LoVo (cell line): ENCODE data around the gene PDS5B.

Source experiments
- DNase-seq: peaks from one replicate; pipeline ENCODE4 v3.0.0-alpha.2; 2016; ENCODE audit warnings: low spot score

PDS5B gene

GRCh38 chr13:32592082-32592481 is 5.8 kb downstream of the PDS5B start:
- no peak for DNase-seq

DNA sequence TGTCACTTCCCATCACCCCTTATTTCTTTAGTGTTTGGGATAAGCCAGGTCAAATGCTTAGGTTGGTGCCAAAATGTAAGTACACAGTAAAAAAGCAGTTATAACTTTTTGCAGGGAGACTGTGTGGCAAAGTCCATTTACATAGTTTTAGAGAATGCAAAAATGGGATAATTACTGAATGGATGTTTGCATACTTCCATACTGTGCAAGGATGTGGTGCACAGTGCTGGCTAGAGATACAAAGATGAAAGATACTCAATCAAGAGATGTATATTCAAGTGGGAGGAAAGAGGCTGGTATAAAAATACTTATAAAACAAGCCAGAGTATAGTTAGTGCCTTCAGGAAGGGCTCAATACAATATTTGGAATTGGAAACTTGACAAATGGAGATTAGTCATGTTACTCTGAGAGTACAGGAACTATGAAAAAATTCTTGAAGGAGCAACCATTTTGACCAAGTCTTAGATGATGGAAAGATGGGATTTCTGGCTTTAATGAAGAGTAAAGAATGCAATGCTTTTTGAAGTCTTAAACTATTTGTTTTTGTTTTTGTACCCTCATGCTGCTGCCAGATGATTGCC is 8.0 kb downstream of the PDS5B start:
- no peak for DNase-seq

DNA sequence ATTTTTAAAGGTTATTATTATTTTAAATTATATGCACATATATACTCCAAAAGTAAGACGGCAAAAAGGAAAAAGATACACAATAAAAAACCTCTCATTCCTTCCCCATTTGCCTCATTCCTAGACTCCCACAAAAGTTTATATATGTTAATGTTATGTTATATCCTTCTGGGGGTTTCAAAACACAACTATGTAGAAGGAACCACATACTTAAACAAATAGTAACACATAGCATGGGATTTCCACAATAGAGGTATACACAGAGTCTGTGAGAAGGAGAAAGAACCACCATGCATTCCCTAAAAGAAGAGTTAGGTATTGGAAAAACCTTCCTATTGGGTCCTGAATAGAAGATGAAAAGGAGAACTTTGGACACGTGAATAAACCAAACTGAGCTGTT is 9.1 kb downstream of the PDS5B start:
- DNase-seq = no peak

GRCh38 chr13:32600890-32601289 is 14.6 kb downstream of the PDS5B start:
- no peak for DNase-seq

GRCh38 chr13:32609428-32609827 is 23.2 kb downstream of the PDS5B start:
- DNase-seq = no peak

DNA sequence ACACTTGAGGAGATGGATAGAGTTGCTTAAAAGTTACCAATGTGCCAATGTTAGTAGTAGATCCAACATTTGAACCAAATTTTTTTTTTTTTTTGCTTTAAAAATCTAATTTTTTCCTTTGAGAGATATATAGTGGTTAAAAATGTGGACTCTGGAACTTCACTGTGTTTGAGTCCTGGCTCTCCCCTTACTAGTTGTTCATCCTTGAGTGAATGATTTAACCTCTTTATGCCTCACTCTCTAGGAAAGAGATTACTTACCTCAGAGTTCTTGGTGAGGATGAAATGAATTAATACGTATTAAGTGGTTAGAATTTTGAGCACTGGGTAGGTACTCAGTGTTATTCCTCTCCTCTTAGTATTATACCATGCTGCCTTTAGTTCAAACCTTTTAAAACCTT is 24.3 kb downstream of the PDS5B start:
- DNase-seq = no peak

- DNase-seq = no peak
Observed at GRCh38 chr13:32610977-32611376, 24.7 kb downstream of the PDS5B start.

- no peak for DNase-seq
Observed at GRCh38 chr13:32616883-32617511, 30.7 kb downstream of the PDS5B start.

DNA sequence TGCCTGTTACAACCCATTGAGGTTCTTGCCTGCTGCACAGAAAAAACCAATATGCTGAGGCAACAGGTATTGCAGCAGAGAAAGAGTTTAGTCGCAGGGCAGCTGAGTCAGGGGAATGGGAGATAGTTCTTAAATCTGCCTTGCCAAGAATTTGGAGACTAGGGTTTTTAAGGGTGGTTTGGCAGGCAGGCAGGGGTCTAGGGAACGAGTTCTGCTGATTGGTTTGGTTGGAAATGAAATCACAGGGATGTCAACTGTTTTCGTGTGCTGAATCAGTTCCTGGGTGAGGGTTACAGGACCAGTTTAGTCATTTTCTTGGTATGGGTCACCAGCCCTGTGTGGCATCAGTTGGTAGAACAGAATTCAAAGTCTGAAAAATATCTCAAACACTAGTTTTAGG is 36.6 kb downstream of the PDS5B start:
- DNase-seq = no peak

DNA sequence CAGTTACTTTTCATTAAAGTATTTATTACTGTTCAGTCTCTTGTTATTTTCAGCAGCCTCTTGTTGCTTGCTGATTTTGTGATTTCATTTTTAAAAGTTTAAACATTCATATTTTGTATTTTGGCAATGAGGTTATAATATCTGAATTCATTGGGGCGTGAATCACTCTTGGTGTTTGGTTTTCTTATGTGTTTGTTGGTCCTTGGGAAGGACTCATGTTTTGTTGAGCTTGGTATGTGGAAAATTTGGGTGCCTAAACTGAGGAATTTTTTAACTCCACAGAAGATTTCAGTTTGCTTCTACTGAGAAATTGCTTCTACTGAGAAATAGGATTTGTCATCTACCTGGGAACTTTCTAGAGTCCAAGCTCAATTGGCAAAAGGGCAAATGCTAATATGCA is 38.2 kb downstream of the PDS5B start:
- DNase-seq = no peak

DNA sequence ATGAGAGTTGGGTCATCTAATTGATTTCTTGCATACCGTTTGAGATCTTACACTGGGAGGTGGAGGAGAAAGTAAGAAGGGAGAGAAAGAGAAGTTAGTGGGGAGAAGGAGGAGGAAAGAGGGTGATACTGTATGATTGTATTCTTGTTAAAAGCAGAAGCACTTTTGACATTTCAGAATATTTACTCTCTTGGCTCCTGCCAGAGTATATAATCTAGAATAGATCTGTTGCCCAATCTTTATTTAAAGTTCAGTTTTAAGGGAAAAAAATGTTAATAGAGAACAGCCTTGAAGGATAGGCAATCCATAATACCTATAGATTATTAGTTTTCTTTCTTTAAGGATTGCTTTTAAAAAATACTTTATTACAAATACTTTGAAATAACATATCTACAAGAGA is 41.5 kb downstream of the PDS5B start:
- DNase-seq = no peak

DNA sequence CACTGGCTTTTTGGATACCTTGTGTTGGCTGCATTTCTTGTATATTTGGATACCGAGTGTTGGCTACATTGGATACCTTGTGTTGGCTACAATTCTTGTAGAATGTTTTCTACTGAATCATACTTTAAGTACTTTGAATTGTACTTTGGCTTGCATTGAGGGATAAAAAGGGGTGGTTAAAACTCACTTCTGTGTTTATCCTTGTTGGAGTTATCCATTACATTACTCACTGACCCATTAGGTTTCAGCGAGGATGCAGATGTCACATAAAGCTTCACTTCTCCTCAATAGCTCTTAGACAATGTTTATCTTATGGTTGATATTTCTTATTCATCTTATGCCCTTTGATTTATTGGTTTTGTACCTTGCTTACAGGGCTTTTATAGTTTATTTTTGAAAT is 43.1 kb downstream of the PDS5B start:
- DNase-seq = no peak

DNA sequence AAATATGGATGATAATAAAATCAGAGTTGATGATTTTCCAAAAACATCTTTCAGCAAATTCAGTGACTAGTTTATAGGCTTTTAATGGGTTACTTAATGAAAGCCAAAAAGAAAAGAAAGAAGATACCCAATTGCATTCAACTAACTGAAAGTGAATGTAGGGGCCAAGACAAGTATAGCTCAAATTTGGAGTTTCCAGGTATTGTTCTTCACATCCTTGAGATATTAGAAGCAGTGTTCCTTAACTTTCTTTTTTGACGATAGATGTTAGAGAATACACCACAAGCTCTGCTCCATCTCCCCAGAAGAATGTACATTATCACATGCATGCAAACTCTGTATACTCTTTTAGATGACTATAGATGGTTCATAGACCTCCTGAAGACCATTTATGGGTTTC is 43.6 kb downstream of the PDS5B start:
- no peak for DNase-seq

GRCh38 chr13:32632343-32632909 is 46.2 kb downstream of the PDS5B start:
- no peak for DNase-seq

DNA sequence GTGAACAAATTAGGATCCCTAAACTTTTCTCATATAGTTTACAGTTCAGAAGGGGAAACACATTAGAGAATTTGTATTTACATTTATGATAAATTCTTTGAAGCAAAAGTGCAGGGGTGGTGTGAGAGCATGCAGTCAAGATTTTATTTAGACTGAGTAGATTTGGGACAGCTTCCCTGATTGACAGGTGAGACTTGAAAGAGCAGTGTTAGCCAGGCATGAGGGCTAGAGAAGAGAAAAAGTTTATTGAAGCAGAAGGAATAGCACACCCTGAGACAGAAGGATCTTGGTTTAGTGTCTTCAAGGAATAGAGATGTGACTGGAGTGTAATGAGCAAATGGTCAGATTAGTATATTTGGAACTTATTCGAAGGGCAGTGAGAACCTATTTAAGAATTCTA is 50.5 kb downstream of the PDS5B start:
- no peak for DNase-seq

- DNase-seq = no peak
Observed at GRCh38 chr13:32638739-32639138, 52.5 kb downstream of the PDS5B start.

- peak; percentile 56 for DNase-seq
Observed at GRCh38 chr13:32639502-32640105, 53.4 kb downstream of the PDS5B start.

GRCh38 chr13:32642316-32642715 is 56.1 kb downstream of the PDS5B start:
- DNase-seq = no peak

DNA sequence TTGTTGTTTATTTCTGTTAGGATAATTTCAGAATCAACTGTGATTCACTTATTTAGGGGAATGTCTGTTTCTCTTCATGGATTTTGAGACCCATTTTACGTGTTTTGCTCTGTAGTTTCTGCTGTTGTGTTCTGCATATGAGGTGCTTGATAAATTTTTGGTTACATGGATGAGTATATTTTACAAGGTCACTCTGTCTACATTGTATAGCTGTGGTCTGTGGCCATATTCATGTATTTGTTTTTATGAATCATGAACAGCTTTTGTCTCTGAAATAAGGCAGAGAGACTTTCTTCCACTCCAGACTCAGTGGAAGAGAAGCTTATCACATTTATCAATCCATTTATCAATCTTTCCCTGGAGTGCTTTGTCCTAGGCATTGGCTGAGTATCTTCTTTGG is 56.6 kb downstream of the PDS5B start:
- DNase-seq = no peak

- DNase-seq = no peak
Observed at GRCh38 chr13:32645854-32646253, 59.6 kb downstream of the PDS5B start.

GRCh38 chr13:32647926-32648325 is 61.7 kb downstream of the PDS5B start:
- DNase-seq = no peak

GRCh38 chr13:32650705-32651311 is 64.6 kb downstream of the PDS5B start:
- peak; percentile 33 for DNase-seq

- DNase-seq = no peak
Observed at GRCh38 chr13:32657309-32657708, 71.1 kb downstream of the PDS5B start.
